ENCODE measurements around the gene BCL11B. TPM values are rescaled to one million over a fixed set of nuclear protein-coding genes. Genes with fewer than 3 reads are reported as not detected.

Gene BCL11B
- total RNA-seq, 1 experiment from 2014 or later = 0.05 TPM

DNA sequence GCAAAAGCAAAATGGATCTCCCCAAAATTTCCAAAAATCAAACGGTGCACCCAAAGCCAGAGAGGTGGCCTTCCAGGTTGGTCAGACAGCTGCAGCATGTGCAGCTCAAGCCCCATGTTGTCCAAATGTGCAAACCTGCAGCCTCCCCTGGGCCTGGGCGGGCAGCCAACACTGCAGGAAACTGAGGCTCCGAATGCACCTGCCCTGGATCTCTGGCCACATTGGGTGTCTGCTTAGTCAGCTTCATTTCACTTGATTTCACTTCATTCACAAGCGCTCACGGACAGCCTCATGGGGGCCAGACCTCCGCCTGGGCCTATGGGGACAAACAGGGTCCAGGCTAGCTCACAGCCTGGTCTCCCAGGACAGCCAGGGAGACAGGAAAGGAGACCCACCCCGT, 59.8 kb downstream of the BCL11B start:
- CTCF ChIA-PET = no interaction called here
- H3K9me3 Mint-ChIP-seq (ENCODE audit: unreplicated experiment) = no peaks in the 10 kb centered on the region
- POLR2A ChIA-PET = no interaction called here
- Histone ChIP-seq H3K36me3 (ENCODE audit: control insufficient read depth, insufficient read depth, low read length) (no peaks in the 10 kb centered on the region), H3K4me3 (ENCODE audit: low read depth, low read length) (no peak overlapping the region), H3K9me3 (no peaks in the 10 kb centered on the region), H3K27me3 (replicated peaks; ENCODE audit: control insufficient read depth, insufficient read depth, low read length) (no peaks in the 10 kb centered on the region), H3K4me1 (no peaks in the 10 kb centered on the region)
- no peak for TF ChIP-seq CTCF (IDR thresholded peaks at IDR 0.05; ENCODE audit: insufficient read depth in 1 of 2, low read depth in 1 of 2, low read length in 1 of 2, severe bottlenecking in 1 of 2, unreplicated experiment in 1 of 2)
- no peak overlapping the region for H3K4me3 Mint-ChIP-seq (ENCODE audit: unreplicated experiment)
- H3K27me3 Mint-ChIP-seq (ENCODE audit: insufficient read depth, unreplicated experiment) = peaks cover 3% of the 10 kb centered on the region
- intact Hi-C loops (cut with micrococcal nuclease; ENCODE audit: unreplicated experiment) = no loop called here
- H3K36me3 Mint-ChIP-seq (ENCODE audit: insufficient read depth, unreplicated experiment) = no peaks in the 10 kb centered on the region
- no peak for DNase-seq
- BruUV-seq (replicated peaks) = no TSS peak
- no peaks in the 10 kb centered on the region for H3K4me1 Mint-ChIP-seq (ENCODE audit: low read depth, unreplicated experiment)
- no peak overlapping the region for H3K27ac Mint-ChIP-seq (ENCODE audit: unreplicated experiment)

- Mint-ChIP-seq H3K27me3 (ENCODE audit: insufficient read depth, unreplicated experiment) (peaks cover 3% of the 10 kb centered on the region), H3K9me3 (ENCODE audit: unreplicated experiment) (no peaks in the 10 kb centered on the region), H3K4me1 (ENCODE audit: low read depth, unreplicated experiment) (no peaks in the 10 kb centered on the region), H3K36me3 (ENCODE audit: insufficient read depth, unreplicated experiment) (no peaks in the 10 kb centered on the region), H3K4me3 (ENCODE audit: unreplicated experiment) (no peak overlapping the region), H3K27ac (ENCODE audit: unreplicated experiment) (no peak overlapping the region)
- no peak for DNase-seq
- intact Hi-C loops (cut with micrococcal nuclease; ENCODE audit: unreplicated experiment) = no loop called here
- POLR2A ChIA-PET = no interaction called here
- Histone ChIP-seq H3K36me3 (ENCODE audit: control insufficient read depth, insufficient read depth, low read length) (no peaks in the 10 kb centered on the region), H3K4me1 (no peaks in the 10 kb centered on the region), H3K9me3 (no peaks in the 10 kb centered on the region), H3K4me3 (ENCODE audit: low read depth, low read length) (no peak overlapping the region), H3K27me3 (replicated peaks; ENCODE audit: control insufficient read depth, insufficient read depth, low read length) (no peaks in the 10 kb centered on the region)
- no TSS peak for BruUV-seq (replicated peaks)
- CTCF ChIA-PET = no interaction called here
- no peak for TF ChIP-seq CTCF (IDR thresholded peaks at IDR 0.05; ENCODE audit: insufficient read depth in 1 of 2, low read depth in 1 of 2, low read length in 1 of 2, severe bottlenecking in 1 of 2, unreplicated experiment in 1 of 2)
Measured at GRCh38 chr14:99211410-99211809, 60.6 kb downstream of the BCL11B start.

GRCh38 chr14:99210333-99210732, 61.7 kb downstream of the BCL11B start:
- intact Hi-C loops (cut with micrococcal nuclease; ENCODE audit: unreplicated experiment) = no loop called here
- H3K9me3 Mint-ChIP-seq (ENCODE audit: unreplicated experiment) = no peaks in the 10 kb centered on the region
- Histone ChIP-seq H3K4me3 (ENCODE audit: low read depth, low read length) (no peak overlapping the region), H3K9me3 (no peaks in the 10 kb centered on the region), H3K4me1 (no peaks in the 10 kb centered on the region), H3K27me3 (replicated peaks; ENCODE audit: control insufficient read depth, insufficient read depth, low read length) (no peaks in the 10 kb centered on the region), H3K36me3 (ENCODE audit: control insufficient read depth, insufficient read depth, low read length) (no peaks in the 10 kb centered on the region)
- no peaks in the 10 kb centered on the region for H3K4me1 Mint-ChIP-seq (ENCODE audit: low read depth, unreplicated experiment)
- no peak overlapping the region for H3K4me3 Mint-ChIP-seq (ENCODE audit: unreplicated experiment)
- peaks cover 3% of the 10 kb centered on the region for H3K27me3 Mint-ChIP-seq (ENCODE audit: insufficient read depth, unreplicated experiment)
- H3K36me3 Mint-ChIP-seq (ENCODE audit: insufficient read depth, unreplicated experiment) = no peaks in the 10 kb centered on the region
- DNase-seq = no peak
- ChIA-PET POLR2A (no interaction called here), CTCF (no interaction called here)
- TF ChIP-seq CTCF (IDR thresholded peaks at IDR 0.05; ENCODE audit: insufficient read depth in 1 of 2, low read depth in 1 of 2, low read length in 1 of 2, severe bottlenecking in 1 of 2, unreplicated experiment in 1 of 2) = no peak
- no TSS peak for BruUV-seq (replicated peaks)
- H3K27ac Mint-ChIP-seq (ENCODE audit: unreplicated experiment) = no peak overlapping the region
